MCF 10A (cell line): ENCODE results near the gene USH1G. TPM values are rescaled to one million over a fixed set of nuclear protein-coding genes. Genes with fewer than 3 reads are reported as not detected.

ENCODE experiments used
- BruUV-seq: library from RNA; stranded (reverse); fragments of 400-500 nt; replicated peaks from 2 replicates; lab custom pipeline; 2021; lab: Mats Ljungman, UMichigan
- CTCF ChIA-PET: fragments of 300-600 bp; sonication (Branson Sonifier 250); formaldehyde crosslinking; extraction: SDS; loops from one replicate; lab custom pipeline; 2021; ENCODE audit warnings: antibody characterized with exemption, inconsistent platforms; lab: Yijun Ruan, JAX
- POLR2A ChIA-PET: fragments of 300-600, 350-650 bp; sonication (Branson Sonifier 250); formaldehyde crosslinking; extraction: SDS; loops from one replicate; lab custom pipeline; 2020; ENCODE audit warnings: antibody characterized with exemption, inconsistent platforms; lab: Yijun Ruan, JAX
- DNase-seq: peaks from one replicate; pipeline ENCODE4 v3.0.0-alpha.2; 2018; ENCODE audit not compliant: unreplicated experiment
- H3K27ac Mint-ChIP-seq: one replicate; pipeline ENCODE4 v1.8.0; 2022; ENCODE audit warnings: mild to moderate bottlenecking, low read depth, mixed read lengths; ENCODE audit not compliant: unreplicated experiment
- H3K27me3 Mint-ChIP-seq: one replicate; pipeline ENCODE4 v1.8.0; 2022; ENCODE audit warnings: mixed read lengths; ENCODE audit not compliant: insufficient read depth, unreplicated experiment
- H3K36me3 Mint-ChIP-seq: one replicate; pipeline ENCODE4 v1.8.0; 2022; ENCODE audit warnings: mild to moderate bottlenecking, moderate library complexity, mixed read lengths; ENCODE audit not compliant: insufficient read depth, unreplicated experiment
- H3K4me1 Mint-ChIP-seq: one replicate; pipeline ENCODE4 v1.8.0; 2022; ENCODE audit warnings: mixed read lengths; ENCODE audit not compliant: insufficient read depth, unreplicated experiment
- H3K4me3 Mint-ChIP-seq: one replicate; pipeline ENCODE4 v1.8.0; 2022; ENCODE audit warnings: mild to moderate bottlenecking, moderate library complexity, mixed read lengths; ENCODE audit not compliant: unreplicated experiment
- H3K9me3 Mint-ChIP-seq: one replicate; pipeline ENCODE4 v1.8.0; 2022; ENCODE audit warnings: mixed read lengths; ENCODE audit not compliant: unreplicated experiment
- intact Hi-C: fragments of 100-400 bp; cut with micrococcal nuclease; formaldehyde crosslinking; loops from 2 replicates; pipeline ENCODE4 v1.14.1; 2022
- total RNA-seq: library from RNA; stranded (reverse); gene quantifications from 2 replicates; pipeline ENCODE4 v1.2.3, GENCODE V29; 2022
- TF ChIP-seq, protein P1 (sequence below): fragments of 200-600 bp; IDR thresholded peaks from one replicate; pipeline ENCODE4 v1.8.0; 2022; ENCODE audit warnings: antibody characterized with exemption, mild to moderate bottlenecking; ENCODE audit not compliant: unreplicated experiment

Gene USH1G
- total RNA-seq, 1 experiment from 2014 or later = not detected

DNA sequence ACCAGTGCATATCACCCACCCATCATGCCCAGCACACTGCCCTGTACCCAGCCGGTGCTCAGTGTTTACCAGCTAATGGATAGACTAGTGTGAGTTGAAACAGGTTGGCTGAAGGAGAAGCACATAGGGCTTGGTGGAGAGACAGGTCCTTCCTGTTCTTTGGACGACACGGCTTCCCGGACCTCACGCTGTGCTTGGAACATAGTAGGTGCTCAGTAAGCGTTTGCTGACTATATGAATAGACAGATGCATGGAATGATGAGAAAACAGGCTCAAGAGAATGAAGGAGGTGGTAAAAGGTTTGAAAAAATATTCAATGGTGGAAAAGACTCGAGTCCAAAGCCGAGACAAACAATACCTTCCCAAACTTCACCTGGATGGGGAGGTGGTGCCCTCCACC is 22.8 kb downstream of the USH1G start:
- Mint-ChIP-seq H3K36me3 (no peaks in the 10 kb centered on the region), H3K27ac (no peak overlapping the region)
- no TSS peak for BruUV-seq

DNA sequence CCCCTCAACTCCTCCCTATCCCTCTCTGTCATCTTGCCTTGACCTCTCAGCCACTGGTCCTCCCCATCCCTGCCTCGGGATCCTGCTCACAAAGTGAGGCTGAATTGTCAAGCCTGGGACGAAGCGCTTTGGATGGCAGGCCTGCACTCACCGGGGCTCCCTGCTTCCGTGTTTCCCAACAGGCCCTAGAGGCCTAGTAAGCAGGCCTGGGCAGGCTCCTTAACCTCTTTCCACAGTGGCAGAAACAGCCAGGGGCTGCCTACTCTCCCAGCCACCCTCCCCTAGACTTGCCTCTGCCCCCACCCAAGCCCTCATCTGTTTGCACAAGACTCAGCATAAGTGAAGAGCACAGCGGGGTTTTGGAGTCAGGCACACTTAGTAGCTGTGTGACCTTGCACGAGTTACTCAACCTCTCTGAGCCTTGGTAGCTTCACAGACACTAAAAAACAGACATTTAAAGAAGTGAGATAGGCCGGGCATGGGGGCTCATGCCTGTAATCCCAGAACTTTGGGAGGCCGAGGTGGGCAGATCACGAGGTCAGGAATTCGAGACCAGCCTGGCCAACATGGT is 24.6 kb downstream of the USH1G start:
- no peaks in the 10 kb centered on the region for H3K9me3 Mint-ChIP-seq
- intact Hi-C loops = no loop called here

More for the DNA sequence above, 22.8 kb downstream of the USH1G start:
- Mint-ChIP-seq H3K27me3 (peaks cover 21% of the 10 kb centered on the region), H3K9me3 (no peaks in the 10 kb centered on the region), H3K4me3 (no peak overlapping the region), H3K4me1 (no peaks in the 10 kb centered on the region)
- POLR2A ChIA-PET = no interaction called here
- DNase-seq = no peak
- intact Hi-C loops = no loop called here
- TF ChIP-seq, protein P1, sequence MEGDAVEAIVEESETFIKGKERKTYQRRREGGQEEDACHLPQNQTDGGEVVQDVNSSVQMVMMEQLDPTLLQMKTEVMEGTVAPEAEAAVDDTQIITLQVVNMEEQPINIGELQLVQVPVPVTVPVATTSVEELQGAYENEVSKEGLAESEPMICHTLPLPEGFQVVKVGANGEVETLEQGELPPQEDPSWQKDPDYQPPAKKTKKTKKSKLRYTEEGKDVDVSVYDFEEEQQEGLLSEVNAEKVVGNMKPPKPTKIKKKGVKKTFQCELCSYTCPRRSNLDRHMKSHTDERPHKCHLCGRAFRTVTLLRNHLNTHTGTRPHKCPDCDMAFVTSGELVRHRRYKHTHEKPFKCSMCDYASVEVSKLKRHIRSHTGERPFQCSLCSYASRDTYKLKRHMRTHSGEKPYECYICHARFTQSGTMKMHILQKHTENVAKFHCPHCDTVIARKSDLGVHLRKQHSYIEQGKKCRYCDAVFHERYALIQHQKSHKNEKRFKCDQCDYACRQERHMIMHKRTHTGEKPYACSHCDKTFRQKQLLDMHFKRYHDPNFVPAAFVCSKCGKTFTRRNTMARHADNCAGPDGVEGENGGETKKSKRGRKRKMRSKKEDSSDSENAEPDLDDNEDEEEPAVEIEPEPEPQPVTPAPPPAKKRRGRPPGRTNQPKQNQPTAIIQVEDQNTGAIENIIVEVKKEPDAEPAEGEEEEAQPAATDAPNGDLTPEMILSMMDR = no peak
- CTCF ChIA-PET = no interaction called here

DNA sequence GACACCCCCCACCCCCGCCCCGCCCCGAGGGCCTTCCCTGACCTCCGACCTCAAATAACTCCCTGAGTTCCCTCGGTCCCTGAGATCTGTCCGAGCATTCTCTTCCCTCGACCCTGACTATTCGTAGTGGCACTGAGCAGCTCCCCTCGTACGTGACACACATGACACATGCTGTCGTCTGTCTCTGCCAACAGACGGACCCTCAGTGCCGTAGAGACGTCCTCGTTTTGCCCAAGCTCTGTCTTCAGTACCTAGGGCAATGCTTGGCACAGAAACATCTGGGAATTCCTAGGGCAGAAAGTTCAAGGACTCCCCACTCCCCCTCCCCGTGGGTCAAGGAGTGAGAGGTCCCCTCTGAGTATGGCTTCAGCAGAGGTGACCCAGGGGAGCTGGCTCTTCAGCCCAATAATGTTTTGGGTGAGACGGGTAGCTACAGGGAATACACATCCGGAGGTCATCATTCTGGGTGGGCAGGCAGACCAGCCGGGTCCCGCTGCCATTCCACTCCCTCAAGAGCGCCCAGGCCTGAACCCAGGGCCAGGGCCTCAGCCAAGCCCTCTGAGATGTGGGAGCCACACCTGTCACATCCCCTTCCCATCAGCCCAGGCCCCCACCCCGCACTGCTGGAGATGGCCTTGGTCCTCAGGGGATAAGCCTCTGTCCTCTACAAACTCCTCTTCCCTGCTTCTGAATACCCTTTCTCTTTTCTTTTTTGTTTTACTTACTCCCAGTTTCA is 29.0 kb downstream of the USH1G start:
- H3K4me3 Mint-ChIP-seq = no peak overlapping the region
- no peaks in the 10 kb centered on the region for H3K36me3 Mint-ChIP-seq
- TF ChIP-seq, protein P1 = no peak
- POLR2A ChIA-PET = interaction anchor here (0.9 kb wide), 1 partner anchor 21 kb away, joined by 3 read pairs; the partner anchor contains the start of gene FDXR
- H3K27me3 Mint-ChIP-seq = peaks cover 53% of the 10 kb centered on the region
- intact Hi-C loops = no loop called here
- H3K4me1 Mint-ChIP-seq = no peaks in the 10 kb centered on the region
- BruUV-seq = no TSS peak
- H3K27ac Mint-ChIP-seq = no peak overlapping the region
- CTCF ChIA-PET = interaction anchor here (1.0 kb wide), 1 partner anchor 28 kb away, joined by 3 read pairs; no protein-coding TSS in a partner anchor
- no peak for DNase-seq
- no peaks in the 10 kb centered on the region for H3K9me3 Mint-ChIP-seq

More for the DNA sequence above, 24.6 kb downstream of the USH1G start:
- Mint-ChIP-seq H3K27me3 (peaks cover 38% of the 10 kb centered on the region), H3K4me3 (no peak overlapping the region), H3K27ac (no peak overlapping the region), H3K36me3 (no peaks in the 10 kb centered on the region), H3K4me1 (no peaks in the 10 kb centered on the region)
- DNase-seq = no peak
- ChIA-PET CTCF (interaction anchor here (0.8 kb wide), 1 partner anchor 30 kb away, joined by 3 read pairs; no protein-coding TSS in a partner anchor), POLR2A (no interaction called here)
- TF ChIP-seq, protein P1 = no peak
- BruUV-seq = no TSS peak
